A549 (cell line): ENCODE measurements around the gene SRL.

ENCODE experiments used
- CTCF ChIP-seq: fragments of >200 bp; sonication (Bioruptor Twin); formaldehyde crosslinking; IDR thresholded peaks from 3 replicates; pipeline ENCODE4 v1.5.1; 2016
- E2F6 ChIP-seq: IDR thresholded peaks from 2 replicates; pipeline ENCODE4 v1.6.1; 2012; ENCODE audit warnings: low read depth, borderline replicate concordance
- ELK1 ChIP-seq: fragments of 150-350 bp; IDR thresholded peaks from 2 replicates; pipeline ENCODE4 v1.6.1; 2014; ENCODE audit warnings: low read depth, mild to moderate bottlenecking, low read length
- EP300 ChIP-seq, 2 experiments: fragments of >200 bp; sonication (Bioruptor Twin); formaldehyde crosslinking; IDR thresholded peaks; 2 replicates in 1 of 2; 3 replicates in 1 of 2; pipeline ENCODE4 v1.6.1; 2016 to 2017
- ESRRA ChIP-seq: fragments of 150-350 bp; IDR thresholded peaks from 2 replicates; pipeline ENCODE4 v1.6.1; 2014; ENCODE audit warnings: mild to moderate bottlenecking, low read length, borderline replicate concordance
- JUN ChIP-seq, 2 experiments: fragments of >200 bp; sonication (Bioruptor Twin); formaldehyde crosslinking; IDR thresholded peaks; 2 replicates in 1 of 2; 3 replicates in 1 of 2; pipeline ENCODE4 v1.6.1; 2016 to 2017
- JUNB ChIP-seq: fragments of >200 bp; sonication (Bioruptor Twin); formaldehyde crosslinking; IDR thresholded peaks from 2 replicates; pipeline ENCODE4 v1.6.1; 2016
- MAX ChIP-seq: IDR thresholded peaks from 2 replicates; pipeline ENCODE4 v1.6.1; 2012
- POLR2A ChIP-seq: IDR thresholded peaks from 2 replicates; pipeline ENCODE4 v1.6.1; 2012; ENCODE audit warnings: mild to moderate bottlenecking, low read length
- RCOR1 ChIP-seq: fragments of 150-350 bp; IDR thresholded peaks from 2 replicates; pipeline ENCODE4 v1.6.1; 2014; ENCODE audit warnings: antibody characterized with exemption, low read length, low read depth
- REST ChIP-seq: fragments of 200-600 bp; sonication (generic); IDR thresholded peaks from 2 replicates; pipeline ENCODE4 v1.6.1; 2016; ENCODE audit warnings: antibody characterized with exemption, mild to moderate bottlenecking, moderate library complexity
- RFX5 ChIP-seq: fragments of 450-650 bp; IDR thresholded peaks from 2 replicates; pipeline ENCODE4 v1.7.1; 2014; ENCODE audit warnings: antibody characterized with exemption, mild to moderate bottlenecking, moderate library complexity
- SMC3 ChIP-seq: fragments of >200 bp; sonication (Bioruptor Twin); formaldehyde crosslinking; IDR thresholded peaks from 3 replicates; pipeline ENCODE4 v1.6.1; 2018; ENCODE audit warnings: inconsistent platforms
- TP53 ChIP-seq: fragments of 250-450 bp; sonication (Bioruptor Pico); IDR thresholded peaks from 2 replicates; pipeline ENCODE4 v1.5.0; 2021; ENCODE audit warnings: mild to moderate bottlenecking, moderate library complexity

- TF ChIP-seq RFX5 (no peak), CTCF (no peak), JUN (IDR thresholded peaks at IDR 0.05) (no peak), POLR2A (no peak), JUNB (no peak), TP53 (CRISPR knock-in tag) (no peak), RCOR1 (no peak), REST (no peak), EP300 (IDR thresholded peaks at IDR 0.05) (no peak), SMC3 (no peak), MAX (no peak), ELK1 (no peak), ESRRA (no peak), E2F6 (no peak)
These were observed 18.5 kb upstream of the SRL start for GRCh38 chr16:4260360-4260759.
